SH-SY5Y (cell line): ENCODE data around the gene CLEC2L.

Experiments used
- GATA2 ChIP-seq: IDR thresholded peaks from 2 replicates; pipeline ENCODE4 v1.6.1; 2011; ENCODE audit warnings: mild to moderate bottlenecking, low read depth, low read length
- GATA3 ChIP-seq: IDR thresholded peaks from 2 replicates; pipeline ENCODE4 v1.6.1; 2011; ENCODE audit warnings: low read depth, mild to moderate bottlenecking, low read length, moderate library complexity

GRCh38 chr7:139534096-139534495 lies 10.6 kb downstream of the CLEC2L start:
- TF ChIP-seq GATA3 (no peak), GATA2 (no peak)
